Sigmoid colon (tissue), 7 donors: ENCODE data around the gene NAXD. TPM values are rescaled to one million over a fixed set of nuclear protein-coding genes. Genes with fewer than 3 reads are reported as not detected.

Experiments used
- DNase-seq: peaks from one replicate; pipeline ENCODE4 v3.0.0-alpha.2; 2019
- H3K27ac ChIP-seq, 4 donors: fragments of 200-600 bp; sonication (generic); one replicate each; pipeline ENCODE4 v1.5.1; 2016 to 2019; ENCODE audit warnings: mild to moderate bottlenecking in 1 of 4
- H3K27me3 ChIP-seq, 3 donors: fragments of 200-600 bp; sonication (generic); one replicate each; pipeline ENCODE4 v1.5.1; 2019; ENCODE audit warnings: mild to moderate bottlenecking in 1 of 3
- H3K36me3 ChIP-seq, 4 donors: fragments of 200-600 bp; sonication (generic); one replicate each; pipeline ENCODE4 v1.5.1; 2016 to 2019
- H3K4me1 ChIP-seq, 4 donors: fragments of 200-600 bp; sonication (generic); one replicate each; pipeline ENCODE4 v1.5.1; 2017 to 2019
- H3K4me3 ChIP-seq, 4 donors: fragments of 200-600 bp; sonication (generic); one replicate each; pipeline ENCODE4 v1.5.1; 2017 to 2019; ENCODE audit warnings: mild to moderate bottlenecking in 2 of 4, moderate library complexity in 1 of 4
- H3K9me3 ChIP-seq, 4 donors: fragments of 200-600 bp in 3 of 4; sonication (generic) in 3 of 4; one replicate each; pipeline versions ENCODE4 v1.5.1 to v1.6.1; 2013 to 2019
- EP300 ChIP-seq, 4 donors: sonication (generic); formaldehyde crosslinking; IDR thresholded peaks; one replicate each; pipeline ENCODE4 v1.6.1; 2017; ENCODE audit warnings: antibody characterized with exemption in 4 of 4
- POLR2A ChIP-seq, 2 donors: fragments of 450-650 bp; IDR thresholded peaks; one replicate each; pipeline ENCODE4 v1.6.1; 2016; ENCODE audit warnings: antibody characterized with exemption in 2 of 2, mild to moderate bottlenecking in 2 of 2, moderate library complexity in 2 of 2
- POLR2AphosphoS5 ChIP-seq, 4 donors: sonication (generic); formaldehyde crosslinking; IDR thresholded peaks; one replicate each; pipeline ENCODE4 v1.6.1; 2017; ENCODE audit warnings: antibody characterized with exemption in 4 of 4
- WGBS, 2 donors: extraction: QIAGEN DNeasy Blood & Tissue Kit; methylation state at CpG; one replicate each; pipeline ENCODE4 v1.1.7; 2013; 5-methylcytosine and 5-hydroxymethylcytosine counted together
- intact Hi-C: fragments of 100-400 bp; cut with DNase I; formaldehyde crosslinking; loops from one replicate; pipeline ENCODE4 v1.15.1; 2023
- polyA plus RNA-seq, 3 donors: library from polyadenylated mRNA; stranded (reverse); fragments of 200-250 nt; gene quantifications; one replicate each; pipeline ENCODE4 v1.2.3, GENCODE V29; 2013
- total RNA-seq, 4 donors: library from RNA; depleted of rRNA; stranded (reverse); fragments of >200 nt; gene quantifications; one replicate each; pipeline ENCODE4 v1.1.0, GENCODE V29; 2016
- TF ChIP-seq, protein P1 (sequence below), 4 experiments: fragments of 450-650 bp in 3 of 4; fragments of 200-600 bp in 1 of 4; IDR thresholded peaks; one replicate each; pipeline ENCODE4 v1.5.1; 2016 to 2019; ENCODE audit warnings: antibody characterized with exemption in 4 of 4, mild to moderate bottlenecking in 3 of 4, moderate library complexity in 2 of 4
- donor health status: healthy with polysubstance abuse.
- donor health status: Bipolar disorder and iron deficiency.
- donor health status: healthy.

Gene NAXD
- total and polyA plus RNA-seq, 7 donors, result 24.6 to 41.1 (median 33.5) TPM

- DNase-seq, result no peak
- no peak for TF ChIP-seq POLR2AphosphoS5 (IDR thresholded peaks at IDR 0.05)
- TF ChIP-seq EP300 (IDR thresholded peaks at IDR 0.05), result no peak
- TF ChIP-seq, protein P1, sequence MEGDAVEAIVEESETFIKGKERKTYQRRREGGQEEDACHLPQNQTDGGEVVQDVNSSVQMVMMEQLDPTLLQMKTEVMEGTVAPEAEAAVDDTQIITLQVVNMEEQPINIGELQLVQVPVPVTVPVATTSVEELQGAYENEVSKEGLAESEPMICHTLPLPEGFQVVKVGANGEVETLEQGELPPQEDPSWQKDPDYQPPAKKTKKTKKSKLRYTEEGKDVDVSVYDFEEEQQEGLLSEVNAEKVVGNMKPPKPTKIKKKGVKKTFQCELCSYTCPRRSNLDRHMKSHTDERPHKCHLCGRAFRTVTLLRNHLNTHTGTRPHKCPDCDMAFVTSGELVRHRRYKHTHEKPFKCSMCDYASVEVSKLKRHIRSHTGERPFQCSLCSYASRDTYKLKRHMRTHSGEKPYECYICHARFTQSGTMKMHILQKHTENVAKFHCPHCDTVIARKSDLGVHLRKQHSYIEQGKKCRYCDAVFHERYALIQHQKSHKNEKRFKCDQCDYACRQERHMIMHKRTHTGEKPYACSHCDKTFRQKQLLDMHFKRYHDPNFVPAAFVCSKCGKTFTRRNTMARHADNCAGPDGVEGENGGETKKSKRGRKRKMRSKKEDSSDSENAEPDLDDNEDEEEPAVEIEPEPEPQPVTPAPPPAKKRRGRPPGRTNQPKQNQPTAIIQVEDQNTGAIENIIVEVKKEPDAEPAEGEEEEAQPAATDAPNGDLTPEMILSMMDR (IDR thresholded peaks at IDR 0.05), result no peak
- no peak for TF ChIP-seq POLR2A (IDR thresholded peaks at IDR 0.05)
- H3K9me3 ChIP-seq, result no peaks in the 10 kb centered on the region
- H3K4me3 ChIP-seq, result no peak overlapping the region
- peaks cover 0 to 27% (median 23%) of the 10 kb centered on the region in 4 donors for H3K4me1 ChIP-seq
- 94 to 95% methylated on average over 16 of the region's 16 CpGs for WGBS, 2 donors
- intact Hi-C loops, result no loop called here
- H3K27ac ChIP-seq, result no peak overlapping the region
- no peaks in the 10 kb centered on the region for H3K27me3 ChIP-seq
- peaks cover 45 to 60% (median 48%) of the 10 kb centered on the region in 4 donors for H3K36me3 ChIP-seq
These were observed 20.7 kb downstream of the NAXD start for GRCh38 chr13:110636053-110636475.

DNA sequence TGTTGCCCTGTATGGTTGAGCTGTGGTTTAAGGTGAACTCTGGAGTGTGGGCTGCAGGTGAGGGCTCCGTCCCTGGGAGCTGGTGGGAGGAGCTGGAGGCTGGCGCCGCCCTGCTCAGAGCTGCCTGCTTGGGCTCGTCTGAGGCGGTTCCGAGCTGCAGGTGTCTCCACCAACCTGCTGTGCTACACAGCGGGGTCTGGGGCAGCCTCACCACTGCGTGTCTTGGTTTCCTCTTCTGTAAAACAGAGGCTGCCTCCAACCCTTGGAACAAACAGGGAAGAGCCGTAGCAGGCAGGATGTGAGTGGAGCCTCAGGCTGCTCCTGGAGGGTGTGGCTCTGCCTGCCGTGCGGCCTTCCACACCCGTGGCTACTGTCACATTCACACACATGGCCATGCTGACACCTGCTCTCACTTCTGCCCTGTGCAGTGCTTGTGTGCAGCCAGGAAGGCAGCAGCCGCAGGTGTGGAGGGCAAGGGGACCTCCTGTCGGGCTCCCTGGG lies 21.4 kb downstream of the NAXD start:
- DNase-seq, result no peak
- H3K4me3 ChIP-seq, result no peak overlapping the region
- H3K27me3 ChIP-seq, result no peaks in the 10 kb centered on the region
- TF ChIP-seq, protein P1 (IDR thresholded peaks at IDR 0.05), result no peak
- TF ChIP-seq POLR2AphosphoS5 (IDR thresholded peaks at IDR 0.05), result no peak
- TF ChIP-seq EP300 (IDR thresholded peaks at IDR 0.05), result no peak
- no peak for TF ChIP-seq POLR2A (IDR thresholded peaks at IDR 0.05)
- H3K36me3 ChIP-seq, result peaks cover 47 to 67% (median 49%) of the 10 kb centered on the region in 4 donors
- no peak overlapping the region for H3K27ac ChIP-seq
- peaks cover 0 to 26% (median 23%) of the 10 kb centered on the region in 4 donors for H3K4me1 ChIP-seq
- no peaks in the 10 kb centered on the region for H3K9me3 ChIP-seq
- 71 to 86% methylated on average over 14 of the region's 14 CpGs for WGBS, 2 donors
- intact Hi-C loops, result no loop called here

GRCh38 chr13:110637275-110637674 lies 21.9 kb downstream of the NAXD start:
- TF ChIP-seq EP300 (IDR thresholded peaks at IDR 0.05), result no peak
- 91 to 92% methylated on average over 6 of the region's 6 CpGs for WGBS, 2 donors
- Histone ChIP-seq H3K27me3 (no peaks in the 10 kb centered on the region), H3K4me1 (peaks cover 0 to 21% (median 18%) of the 10 kb centered on the region in 4 donors), H3K36me3 (peaks cover 47 to 70% (median 54%) of the 10 kb centered on the region in 4 donors), H3K9me3 (no peaks in the 10 kb centered on the region), H3K27ac (no peak overlapping the region), H3K4me3 (no peak overlapping the region)
- intact Hi-C loops, result no loop called here
- no peak for DNase-seq

DNA sequence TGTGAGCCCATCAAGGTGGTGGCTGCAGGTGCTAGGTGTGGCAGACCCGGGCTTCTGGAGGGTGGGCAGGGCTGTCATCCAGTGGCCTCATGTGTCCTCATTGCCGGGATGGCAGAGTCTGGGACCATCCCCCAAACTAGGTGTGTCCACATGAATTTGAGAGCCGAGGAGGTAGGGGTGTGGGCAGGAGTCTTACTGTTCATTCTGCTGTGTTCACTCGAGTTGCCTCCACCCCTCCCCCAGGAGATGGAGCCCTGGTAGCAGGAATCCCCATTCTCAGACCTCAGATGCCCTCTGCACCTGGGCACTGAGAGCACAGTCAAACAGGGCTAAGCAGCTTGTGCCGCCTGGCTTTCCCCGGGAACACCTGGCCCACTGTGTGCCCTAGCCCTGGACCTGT lies 22.4 kb downstream of the NAXD start:
- H3K4me1 ChIP-seq, result peaks cover 0 to 18% (median 16%) of the 10 kb centered on the region in 4 donors
- H3K4me3 ChIP-seq, result no peak overlapping the region
- no peaks in the 10 kb centered on the region for H3K9me3 ChIP-seq
- 64 to 77% methylated on average over 6 of the region's 6 CpGs for WGBS, 2 donors
- H3K36me3 ChIP-seq, result peaks cover 47 to 72% (median 56%) of the 10 kb centered on the region in 4 donors
- TF ChIP-seq POLR2AphosphoS5 (IDR thresholded peaks at IDR 0.05) (no peak), EP300 (IDR thresholded peaks at IDR 0.05) (no peak), POLR2A (IDR thresholded peaks at IDR 0.05) (no peak)
- TF ChIP-seq, protein P1 (IDR thresholded peaks at IDR 0.05), result no peak
- no peaks in the 10 kb centered on the region for H3K27me3 ChIP-seq
- intact Hi-C loops, result no loop called here
- H3K27ac ChIP-seq, result no peak overlapping the region
- DNase-seq, result no peak

DNA sequence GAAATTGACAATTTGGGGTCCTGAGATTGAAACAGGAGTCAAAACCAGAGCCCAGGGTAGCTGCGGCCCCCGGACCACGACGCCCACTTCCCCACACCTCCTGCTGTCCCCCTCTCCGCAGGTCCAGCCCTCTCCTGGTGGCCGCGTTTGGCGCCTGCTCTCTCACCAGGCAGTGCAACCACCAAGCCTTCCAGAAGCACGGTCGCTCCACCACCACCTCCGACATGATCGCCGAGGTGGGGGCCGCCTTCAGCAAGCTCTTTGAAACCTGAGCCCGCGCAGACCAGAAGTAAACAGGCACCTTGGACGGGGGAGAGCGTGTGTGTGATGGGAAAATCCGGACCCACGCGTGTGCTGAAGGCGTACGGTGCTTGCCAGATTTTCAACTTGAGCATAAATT lies 22.9 kb downstream of the NAXD start:
- Histone ChIP-seq H3K9me3 (no peaks in the 10 kb centered on the region), H3K4me1 (peaks cover 0 to 18% (median 16%) of the 10 kb centered on the region in 4 donors), H3K27me3 (no peaks in the 10 kb centered on the region), H3K36me3 (peaks cover 47 to 77% (median 58%) of the 10 kb centered on the region in 4 donors), H3K27ac (no peak overlapping the region), H3K4me3 (no peak overlapping the region)
- TF ChIP-seq EP300 (IDR thresholded peaks at IDR 0.05) (no peak), POLR2AphosphoS5 (IDR thresholded peaks at IDR 0.05) (no peak), POLR2A (IDR thresholded peaks at IDR 0.05) (no peak)
- TF ChIP-seq, protein P1 (IDR thresholded peaks at IDR 0.05), result no peak
- 90 to 92% methylated on average over 23 of the region's 23 CpGs for WGBS, 2 donors
- DNase-seq, result no peak
- intact Hi-C loops, result no loop called here
